ENCODE results near the gene FOXO4. TPM values are rescaled to one million over a fixed set of nuclear protein-coding genes. Genes with fewer than 3 reads are reported as not detected.

FOXO4 gene
- total RNA-seq, 1 experiment from 2014 or later = 48.3 TPM

GRCh38 chrX:71148278-71148663 lies 52.6 kb downstream of the FOXO4 start (continued):
- no peak for TF ChIP-seq PRDM15 (CRISPR knock-in tag; IDR thresholded peaks at IDR 0.05)

- no peaks in the 10 kb centered on the region for H3K36me3 Mint-ChIP-seq
- ChIA-PET CTCF (no interaction called here), POLR2A (no interaction called here)
- peaks cover 11% of the 10 kb centered on the region for H3K4me1 Mint-ChIP-seq
- ATAC-seq (no peak), DNase-seq (ENCODE audit: low spot score) (no peak)
- H3K27ac Mint-ChIP-seq = no peak overlapping the region
- H3K4me3 Mint-ChIP-seq = no peak overlapping the region
- H3K27me3 Mint-ChIP-seq (ENCODE audit: low read depth) = no peaks in the 10 kb centered on the region
- no peaks in the 10 kb centered on the region for H3K9me3 Mint-ChIP-seq
- no peak for TF ChIP-seq AR (CRISPR knock-in tag; IDR thresholded peaks at IDR 0.05)
- TF ChIP-seq, protein P1, sequence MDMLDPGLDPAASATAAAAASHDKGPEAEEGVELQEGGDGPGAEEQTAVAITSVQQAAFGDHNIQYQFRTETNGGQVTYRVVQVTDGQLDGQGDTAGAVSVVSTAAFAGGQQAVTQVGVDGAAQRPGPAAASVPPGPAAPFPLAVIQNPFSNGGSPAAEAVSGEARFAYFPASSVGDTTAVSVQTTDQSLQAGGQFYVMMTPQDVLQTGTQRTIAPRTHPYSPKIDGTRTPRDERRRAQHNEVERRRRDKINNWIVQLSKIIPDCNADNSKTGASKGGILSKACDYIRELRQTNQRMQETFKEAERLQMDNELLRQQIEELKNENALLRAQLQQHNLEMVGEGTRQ (CRISPR knock-in tag; IDR thresholded peaks at IDR 0.05) = no peak
- TF ChIP-seq ZNF512 (CRISPR knock-in tag; IDR thresholded peaks at IDR 0.05; ENCODE audit: borderline replicate concordance) = no peak
- TF ChIP-seq ZNF396 (CRISPR knock-in tag; IDR thresholded peaks at IDR 0.05; ENCODE audit: borderline replicate concordance) = no peak
- TF ChIP-seq ZBTB21 (CRISPR knock-in tag; IDR thresholded peaks at IDR 0.05; ENCODE audit: borderline replicate concordance) = no peak
- TF ChIP-seq RELA (CRISPR knock-in tag; IDR thresholded peaks at IDR 0.05; ENCODE audit: borderline replicate concordance) = no peak
- TF ChIP-seq ZNF281 (CRISPR knock-in tag; IDR thresholded peaks at IDR 0.05) = no peak
- TF ChIP-seq ZNF425 (CRISPR knock-in tag; conservative IDR thresholded peaks at IDR 0.05) = no peak
- no peak for TF ChIP-seq ESRRA (CRISPR knock-in tag; IDR thresholded peaks at IDR 0.05; ENCODE audit: borderline replicate concordance)
- TF ChIP-seq, protein P2, sequence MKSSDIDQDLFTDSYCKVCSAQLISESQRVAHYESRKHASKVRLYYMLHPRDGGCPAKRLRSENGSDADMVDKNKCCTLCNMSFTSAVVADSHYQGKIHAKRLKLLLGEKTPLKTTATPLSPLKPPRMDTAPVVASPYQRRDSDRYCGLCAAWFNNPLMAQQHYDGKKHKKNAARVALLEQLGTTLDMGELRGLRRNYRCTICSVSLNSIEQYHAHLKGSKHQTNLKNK (CRISPR knock-in tag; IDR thresholded peaks at IDR 0.05) = no peak
- TF ChIP-seq, protein P3, sequence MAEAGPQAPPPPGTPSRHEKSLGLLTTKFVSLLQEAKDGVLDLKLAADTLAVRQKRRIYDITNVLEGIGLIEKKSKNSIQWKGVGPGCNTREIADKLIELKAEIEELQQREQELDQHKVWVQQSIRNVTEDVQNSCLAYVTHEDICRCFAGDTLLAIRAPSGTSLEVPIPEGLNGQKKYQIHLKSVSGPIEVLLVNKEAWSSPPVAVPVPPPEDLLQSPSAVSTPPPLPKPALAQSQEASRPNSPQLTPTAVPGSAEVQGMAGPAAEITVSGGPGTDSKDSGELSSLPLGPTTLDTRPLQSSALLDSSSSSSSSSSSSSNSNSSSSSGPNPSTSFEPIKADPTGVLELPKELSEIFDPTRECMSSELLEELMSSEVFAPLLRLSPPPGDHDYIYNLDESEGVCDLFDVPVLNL (CRISPR knock-in tag; IDR thresholded peaks at IDR 0.05; ENCODE audit: borderline replicate concordance, low read depth) = no peak
- TF ChIP-seq, protein P4, sequence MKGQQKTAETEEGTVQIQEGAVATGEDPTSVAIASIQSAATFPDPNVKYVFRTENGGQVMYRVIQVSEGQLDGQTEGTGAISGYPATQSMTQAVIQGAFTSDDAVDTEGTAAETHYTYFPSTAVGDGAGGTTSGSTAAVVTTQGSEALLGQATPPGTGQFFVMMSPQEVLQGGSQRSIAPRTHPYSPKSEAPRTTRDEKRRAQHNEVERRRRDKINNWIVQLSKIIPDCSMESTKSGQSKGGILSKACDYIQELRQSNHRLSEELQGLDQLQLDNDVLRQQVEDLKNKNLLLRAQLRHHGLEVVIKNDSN (CRISPR knock-in tag; IDR thresholded peaks at IDR 0.05) = no peak
- no peak for TF ChIP-seq FOXJ3 (CRISPR knock-in tag; IDR thresholded peaks at IDR 0.05; ENCODE audit: borderline replicate concordance)
- TF ChIP-seq CREM (CRISPR knock-in tag; IDR thresholded peaks at IDR 0.05) = no peak
- no peak for TF ChIP-seq NR1H2 (CRISPR knock-in tag; IDR thresholded peaks at IDR 0.05)
- TF ChIP-seq GABPB1 (CRISPR knock-in tag; IDR thresholded peaks at IDR 0.05) = no peak
These were observed 55.7 kb downstream of the FOXO4 start for GRCh38 chrX:71151366-71151765.
